ENCODE measurements around the gene MADD. TPM values are rescaled to one million over a fixed set of nuclear protein-coding genes. Genes with fewer than 3 reads are reported as not detected.

Gene MADD
- total RNA-seq, 1 donor from 2014 or later: 23.8 TPM

Other genes with a start within 250 kb of the MADD start
- gene ARFGAP2, start 93.3 kb upstream of the MADD start, total RNA-seq: 116 and 242 TPM in 2 replicates
- 29.8 and 44.6 TPM in 2 replicates for gene PACSIN3, start 83.7 kb upstream of the MADD start, total RNA-seq
- 23.6 and 25.1 TPM in 2 replicates for gene DDB2, start 55.2 kb upstream of the MADD start, total RNA-seq
- 38.0 and 40.5 TPM in 2 replicates for gene ACP2, start 21.3 kb upstream of the MADD start, total RNA-seq
- 14.2 and 17.3 TPM in 2 replicates for gene NR1H3, start 12.1 kb upstream of the MADD start, total RNA-seq
- not detected in 2 replicates for gene MYBPC3, start 82.6 kb downstream of the MADD start, total RNA-seq
- not detected in 2 replicates for gene SPI1, start 108.4 kb downstream of the MADD start, total RNA-seq
- gene SLC39A13, start 138.5 kb downstream of the MADD start, total RNA-seq: 51.9 and 140 TPM in 2 replicates
- gene PSMC3, start 156.3 kb downstream of the MADD start, total RNA-seq: 169 and 186 TPM in 2 replicates
- gene RAPSN, start 179.0 kb downstream of the MADD start, total RNA-seq: 0.10 and 0.17 TPM in 2 replicates